WERI-Rb-1 (cell line): ENCODE results near the gene PRKCE.

ENCODE experiments used
- DNase-seq: peaks from one replicate; pipeline ENCODE4 v3.0.0-alpha.2; 2020
- H3K27ac ChIP-seq: fragments of 250-450 bp; sonication (Bioruptor Pico); 2 replicates; pipeline ENCODE4 v1.5.1; 2020; ENCODE audit warnings: mild to moderate bottlenecking, moderate library complexity
- H3K27me3 ChIP-seq: fragments of 250-450 bp; sonication (Bioruptor Pico); 2 replicates; pipeline ENCODE4 v1.5.1; 2021; ENCODE audit warnings: mild to moderate bottlenecking, low read depth, moderate library complexity; ENCODE audit not compliant: insufficient read depth, severe bottlenecking
- H3K36me3 ChIP-seq: fragments of 250-450 bp; sonication (Bioruptor Pico); 2 replicates; pipeline ENCODE4 v1.5.1; 2020; ENCODE audit warnings: mild to moderate bottlenecking, moderate library complexity
- H3K4me3 ChIP-seq: 2 replicates; pipeline ENCODE4 v1.5.1; 2011; ENCODE audit warnings: low read depth, mild to moderate bottlenecking, control low read depth, low read length
- H3K9me3 ChIP-seq: fragments of 250-450 bp; sonication (Bioruptor Pico); 2 replicates; pipeline ENCODE4 v1.5.1; 2021; ENCODE audit warnings: mild to moderate bottlenecking, moderate library complexity; ENCODE audit not compliant: severe bottlenecking
- TF ChIP-seq, protein P1 (sequence below): IDR thresholded peaks from 2 replicates; pipeline ENCODE4 v1.5.1; 2011; ENCODE audit warnings: low read depth, mild to moderate bottlenecking, control low read depth, inconsistent platforms, low read length

Gene PRKCE

DNA sequence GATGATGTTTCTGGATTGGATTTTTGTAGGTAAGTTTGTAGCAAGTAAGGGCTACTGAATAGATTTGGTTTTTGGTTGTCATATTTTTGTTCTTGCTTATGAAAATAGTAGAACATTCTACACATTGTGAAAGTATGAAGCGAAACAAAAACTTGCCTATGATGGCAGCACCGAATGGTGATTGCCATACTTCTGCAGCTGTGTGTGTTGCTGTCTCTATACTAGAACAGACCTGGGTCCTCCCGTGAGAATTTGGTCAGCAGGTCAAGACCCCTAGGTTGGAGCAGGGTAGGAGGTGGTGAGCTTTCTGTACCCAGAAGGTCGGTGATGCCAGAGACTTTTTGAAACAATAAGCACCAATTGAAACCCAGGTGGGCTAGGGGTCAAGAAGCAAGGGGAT is 322.6 kb downstream of the PRKCE start:
- Histone ChIP-seq H3K27ac (no peak overlapping the region), H3K4me3 (no peak overlapping the region), H3K9me3 (no peaks in the 10 kb centered on the region), H3K27me3 (no peaks in the 10 kb centered on the region), H3K36me3 (no peaks in the 10 kb centered on the region)
- TF ChIP-seq, protein P1, sequence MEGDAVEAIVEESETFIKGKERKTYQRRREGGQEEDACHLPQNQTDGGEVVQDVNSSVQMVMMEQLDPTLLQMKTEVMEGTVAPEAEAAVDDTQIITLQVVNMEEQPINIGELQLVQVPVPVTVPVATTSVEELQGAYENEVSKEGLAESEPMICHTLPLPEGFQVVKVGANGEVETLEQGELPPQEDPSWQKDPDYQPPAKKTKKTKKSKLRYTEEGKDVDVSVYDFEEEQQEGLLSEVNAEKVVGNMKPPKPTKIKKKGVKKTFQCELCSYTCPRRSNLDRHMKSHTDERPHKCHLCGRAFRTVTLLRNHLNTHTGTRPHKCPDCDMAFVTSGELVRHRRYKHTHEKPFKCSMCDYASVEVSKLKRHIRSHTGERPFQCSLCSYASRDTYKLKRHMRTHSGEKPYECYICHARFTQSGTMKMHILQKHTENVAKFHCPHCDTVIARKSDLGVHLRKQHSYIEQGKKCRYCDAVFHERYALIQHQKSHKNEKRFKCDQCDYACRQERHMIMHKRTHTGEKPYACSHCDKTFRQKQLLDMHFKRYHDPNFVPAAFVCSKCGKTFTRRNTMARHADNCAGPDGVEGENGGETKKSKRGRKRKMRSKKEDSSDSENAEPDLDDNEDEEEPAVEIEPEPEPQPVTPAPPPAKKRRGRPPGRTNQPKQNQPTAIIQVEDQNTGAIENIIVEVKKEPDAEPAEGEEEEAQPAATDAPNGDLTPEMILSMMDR: no peak
- no peak for DNase-seq

DNA sequence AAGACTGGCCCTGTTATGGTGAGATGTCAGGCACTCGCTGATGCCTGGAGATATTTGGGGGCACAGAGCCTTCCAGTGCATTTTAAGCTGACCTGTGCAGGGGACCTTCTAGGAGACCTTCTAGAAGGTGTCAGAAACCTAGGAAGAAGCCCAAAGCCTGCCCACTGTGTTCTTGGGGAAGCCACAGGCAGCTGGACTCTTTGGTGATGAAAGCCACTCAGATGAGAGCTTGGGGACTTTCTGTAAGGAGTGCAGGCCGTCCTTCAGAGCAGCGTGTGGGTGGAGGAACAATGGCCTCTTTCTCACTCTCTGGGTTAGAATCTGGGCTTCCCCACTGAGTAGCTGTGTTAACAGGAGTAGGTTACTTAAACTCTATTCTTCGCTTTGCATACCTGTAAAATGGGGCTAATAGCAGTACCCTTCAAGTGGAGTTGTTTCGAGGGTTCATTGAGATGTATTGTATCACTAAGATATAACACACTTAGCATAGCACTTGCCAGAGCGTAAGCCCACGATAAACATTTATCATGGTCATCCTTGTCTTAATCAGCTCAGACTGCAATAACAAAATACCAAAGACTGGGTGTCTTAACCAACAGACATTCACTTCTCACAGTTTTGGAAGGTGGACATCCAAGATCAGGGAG is 323.4 kb downstream of the PRKCE start:
- Histone ChIP-seq H3K36me3 (no peaks in the 10 kb centered on the region), H3K4me3 (no peak overlapping the region), H3K27ac (no peak overlapping the region), H3K27me3 (no peaks in the 10 kb centered on the region), H3K9me3 (no peaks in the 10 kb centered on the region)
- TF ChIP-seq, protein P1: no peak
- DNase-seq: no peak

DNA sequence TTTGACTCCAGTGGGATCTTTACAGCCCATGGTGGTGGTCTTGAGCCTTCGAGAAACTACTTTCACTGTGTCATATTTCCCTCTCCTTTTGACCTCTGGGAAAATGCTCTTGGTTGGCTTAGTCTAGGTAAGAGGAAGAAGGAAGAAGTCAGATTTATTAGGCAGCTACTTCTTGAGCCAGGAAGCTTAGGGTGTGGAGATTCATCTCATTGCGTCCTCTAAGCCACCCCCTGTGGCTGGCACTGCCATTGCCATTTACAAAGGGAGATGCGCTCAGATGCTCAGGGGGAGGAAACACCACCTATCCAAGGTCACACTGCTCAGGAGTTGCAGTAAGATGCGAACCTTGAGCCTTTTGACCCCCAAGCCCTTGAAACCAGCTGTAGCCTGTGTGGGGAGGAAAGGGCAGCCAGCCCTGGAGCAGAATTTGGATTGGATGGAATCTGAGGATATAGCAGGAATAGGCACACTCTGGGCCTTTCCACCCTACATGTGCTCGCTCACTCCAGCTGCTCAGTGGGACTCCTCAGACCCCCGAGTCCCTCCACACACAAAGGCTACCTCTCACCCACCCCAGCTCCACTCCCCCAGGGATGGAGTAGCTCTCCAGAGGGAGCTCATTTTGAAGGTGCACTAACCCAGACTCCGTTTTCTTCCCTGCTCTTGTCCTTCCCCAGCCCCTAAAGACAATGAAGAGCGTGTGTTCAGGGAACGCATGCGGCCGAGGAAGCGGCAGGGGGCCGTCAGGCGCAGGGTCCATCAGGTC is 324.5 kb downstream of the PRKCE start:
- Histone ChIP-seq H3K27me3 (no peaks in the 10 kb centered on the region), H3K27ac (no peak overlapping the region), H3K4me3 (no peak overlapping the region), H3K36me3 (no peaks in the 10 kb centered on the region), H3K9me3 (no peaks in the 10 kb centered on the region)
- DNase-seq: no peak
- TF ChIP-seq, protein P1: no peak

DNA sequence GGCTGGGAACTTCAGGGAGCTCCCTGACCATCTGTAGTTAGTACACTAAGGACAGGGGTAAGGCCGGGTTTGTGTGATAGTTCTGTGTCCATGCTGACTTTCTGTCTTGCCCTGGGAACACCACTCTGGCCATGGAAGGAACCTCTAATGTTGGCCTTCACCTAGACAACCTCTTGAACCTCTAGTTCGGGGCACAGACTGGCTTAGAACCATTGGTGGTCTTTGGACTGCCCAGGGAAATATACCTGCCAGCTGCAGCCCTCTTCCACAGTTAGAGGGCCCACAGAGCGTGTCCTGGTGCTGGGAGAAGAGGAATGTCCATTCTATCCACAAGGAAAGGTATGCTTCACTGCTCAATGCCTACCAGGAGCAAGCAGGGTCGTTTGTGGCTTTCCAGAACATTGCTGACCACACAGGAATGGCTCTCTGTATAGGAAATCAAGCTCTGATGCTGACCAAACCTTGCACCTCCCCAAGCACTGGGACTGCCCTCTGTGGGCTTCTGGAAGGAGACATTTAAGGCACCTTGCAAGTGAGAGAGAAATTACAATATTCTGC is 326.9 kb downstream of the PRKCE start:
- TF ChIP-seq, protein P1: no peak
- no peak overlapping the region for H3K27ac ChIP-seq
- H3K9me3 ChIP-seq: no peaks in the 10 kb centered on the region
- H3K4me3 ChIP-seq: no peak overlapping the region
- DNase-seq: no peak
- no peaks in the 10 kb centered on the region for H3K36me3 ChIP-seq
- no peaks in the 10 kb centered on the region for H3K27me3 ChIP-seq

DNA sequence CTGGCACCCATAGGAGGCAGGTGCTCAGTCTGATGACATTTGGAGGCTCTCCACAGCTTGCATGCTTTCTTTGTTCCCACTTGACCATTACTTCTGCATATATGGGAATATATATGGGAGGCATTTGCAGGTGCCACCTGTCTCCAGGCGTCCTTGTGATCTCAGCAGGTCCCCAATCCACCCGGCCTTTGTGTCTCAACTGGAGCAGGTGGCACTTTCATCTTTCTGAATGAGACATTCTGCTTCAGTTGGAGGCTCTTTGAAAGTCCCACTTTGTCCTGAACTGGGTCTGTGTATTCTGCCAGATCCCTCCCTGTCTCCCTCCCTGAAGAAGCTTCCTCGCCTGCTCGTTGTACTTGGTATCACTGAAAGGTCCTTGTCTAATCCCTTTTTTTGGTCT is 327.6 kb downstream of the PRKCE start:
- no peak overlapping the region for H3K4me3 ChIP-seq
- H3K36me3 ChIP-seq: no peaks in the 10 kb centered on the region
- TF ChIP-seq, protein P1: no peak
- no peaks in the 10 kb centered on the region for H3K9me3 ChIP-seq
- DNase-seq: no peak
- no peak overlapping the region for H3K27ac ChIP-seq
- H3K27me3 ChIP-seq: no peaks in the 10 kb centered on the region
